HepG2 (cell line): Measurements from ENCODE around the gene NRG3.
"Not testable (repeated sequence)": the region's sequence is repeated elsewhere in the genome, so short reads cannot be mapped to it uniquely, and the experiment has no call there.

ENCODE experiments used
- ARID3A ChIP-seq: IDR thresholded peaks from 2 replicates; pipeline ENCODE4 v1.6.1; 2012; ENCODE audit warnings: low read depth, low read length, improper control_type of control experiment
- ZNF20 ChIP-seq: sonication (generic); formaldehyde crosslinking; IDR thresholded peaks from 2 replicates; pipeline ENCODE4 v1.4.0; 2020; ENCODE audit warnings: mild to moderate bottlenecking, moderate library complexity, missing genetic modification reagents
- ZNF510 ChIP-seq: sonication (generic); formaldehyde crosslinking; IDR thresholded peaks from 2 replicates; pipeline ENCODE4 v1.4.0; 2020; ENCODE audit warnings: low read depth, mild to moderate bottlenecking, missing genetic modification reagents

GRCh38 chr10:82678451-82678850 lies 803.5 kb downstream of the NRG3 start:
- not testable (repeated sequence) for TF ChIP-seq ZNF20 (CRISPR knock-in tag); ZNF510 (CRISPR knock-in tag); ARID3A
